Stimulated activated CD4-positive, alpha-beta T cell treated with anti-CD3 and anti-CD28 coated beads, TNF-alpha, amount 100 ng/mL, for 48 hours (primary cell): Measurements from ENCODE around the gene PEPD.

Experiments
- DNase-seq, 3 donors: peaks; one replicate each; pipeline ENCODE4 v3.0.0-alpha.2; 2020; ENCODE audit warnings: low read depth in 3 of 3

PEPD gene

DNA sequence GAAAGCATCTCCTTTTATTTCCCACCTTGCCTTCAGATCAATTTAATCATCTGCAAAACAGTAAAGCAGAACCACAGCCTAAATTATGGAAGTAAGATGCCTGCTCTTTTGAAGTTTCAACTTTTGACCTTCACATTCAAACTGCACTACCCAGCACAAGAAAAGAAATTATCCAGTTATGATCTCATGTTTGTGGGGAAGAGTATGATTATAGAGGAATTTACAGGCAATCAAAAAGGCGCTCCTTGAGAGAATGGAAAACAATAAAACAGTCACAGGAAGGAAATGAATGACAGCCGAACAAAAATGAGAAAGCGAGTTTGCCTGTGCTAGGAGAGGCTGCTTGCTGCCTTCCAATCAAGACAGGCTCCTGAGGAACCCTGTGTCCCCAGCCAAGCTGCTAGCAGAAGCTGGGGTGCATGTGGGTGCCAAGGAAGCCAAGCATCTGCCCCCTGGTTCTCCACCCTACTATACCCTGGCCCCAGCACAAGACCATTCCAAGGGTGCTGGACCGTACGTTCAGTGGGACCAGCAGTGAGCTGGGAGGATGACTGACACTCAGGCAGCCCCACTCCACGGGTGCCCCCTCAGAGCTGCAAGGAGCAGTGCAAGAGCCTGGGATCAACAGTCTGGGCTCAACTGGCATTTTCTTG lies 47.8 kb downstream of the PEPD start:
- no peak for DNase-seq

DNA sequence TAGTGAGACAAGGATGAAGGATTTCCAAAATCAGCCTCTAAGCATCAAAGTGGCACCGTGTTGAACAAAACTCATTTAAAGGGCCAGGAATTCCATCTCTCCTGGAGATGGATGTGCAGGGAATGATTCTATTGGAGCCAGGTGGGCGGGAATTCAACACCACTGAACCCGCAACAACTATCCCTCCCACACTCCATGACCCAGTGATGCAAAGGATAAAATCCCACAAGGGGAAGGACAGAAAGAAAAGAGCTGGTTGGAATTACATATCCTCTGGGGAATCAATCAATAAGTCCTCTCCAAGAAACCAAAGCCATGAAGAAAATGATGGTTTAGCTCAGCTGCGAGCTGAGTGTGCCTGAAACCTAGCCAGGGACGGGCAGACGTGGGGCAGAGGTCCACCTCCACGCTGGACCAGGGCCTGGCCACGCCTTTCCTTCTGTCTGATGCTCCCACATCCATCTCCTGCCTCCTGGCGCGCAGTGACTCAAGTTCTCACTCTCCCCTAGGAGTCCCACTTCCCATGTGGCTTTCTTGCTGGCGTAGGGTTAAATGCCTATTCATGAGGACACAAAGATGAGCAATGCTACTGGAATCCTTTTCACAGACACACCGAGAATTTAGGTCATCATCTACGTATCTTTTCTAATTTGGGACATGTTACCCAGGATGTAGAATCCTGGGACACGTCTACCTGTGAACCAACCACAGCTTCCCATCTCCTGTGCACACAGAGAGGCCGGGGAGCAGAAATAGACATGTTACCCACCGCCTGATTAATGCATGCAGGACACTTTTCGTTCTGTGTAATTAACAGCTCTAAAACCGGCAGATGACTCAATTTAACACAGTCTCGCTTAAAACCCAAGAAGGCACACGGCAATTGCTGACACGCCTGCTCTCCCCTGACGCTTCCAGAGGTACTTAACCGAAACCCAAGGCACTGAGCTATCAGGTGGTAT lies 48.6 kb downstream of the PEPD start:
- no peak for DNase-seq

DNA sequence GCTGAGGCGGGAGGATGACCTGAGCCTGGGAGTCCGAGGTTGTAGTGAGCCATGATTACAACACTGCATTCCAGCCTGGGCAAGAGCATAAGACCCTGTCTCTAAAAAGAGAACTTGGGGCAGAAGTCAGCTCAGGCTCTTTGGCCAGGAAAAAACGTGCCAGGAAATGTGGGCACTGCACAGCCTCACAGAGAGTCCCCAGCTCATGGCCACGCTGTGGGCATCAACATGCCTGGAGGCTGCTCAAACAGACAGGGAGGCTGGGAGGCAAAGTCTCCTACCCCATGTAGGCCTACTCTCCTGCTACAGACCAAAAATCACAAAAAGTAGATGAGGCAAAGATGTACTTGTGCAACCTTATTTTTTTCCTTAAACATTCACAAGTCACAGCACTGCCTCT lies 49.4 kb downstream of the PEPD start:
- no peak for DNase-seq

- DNase-seq = no peak
Observed at GRCh38 chr19:33471111-33471996, 50.2 kb downstream of the PEPD start.

DNA sequence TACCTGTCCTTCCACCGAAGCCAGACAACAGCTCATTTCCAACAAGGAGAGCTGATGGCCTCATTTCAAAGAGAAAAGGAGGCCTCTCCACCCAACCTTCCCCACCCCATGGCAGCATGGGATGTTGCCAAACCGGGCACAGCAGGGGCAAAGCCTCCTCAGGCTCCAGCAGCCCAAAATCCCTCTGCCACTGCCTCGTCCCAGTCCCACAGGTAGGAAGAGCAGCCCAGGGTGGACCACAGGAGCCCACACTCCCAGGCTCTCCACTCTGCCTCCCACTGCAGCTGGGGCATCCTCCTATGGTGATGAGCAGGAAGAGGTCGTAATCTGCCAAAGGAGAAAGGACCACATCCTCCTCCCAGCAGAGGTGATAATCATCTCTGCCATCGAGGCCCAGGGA lies 50.9 kb downstream of the PEPD start:
- DNase-seq = no peak

GRCh38 chr19:33470040-33470330 lies 51.6 kb downstream of the PEPD start:
- DNase-seq = no peak

- DNase-seq = no peak
Observed at GRCh38 chr19:33469171-33470039, 52.2 kb downstream of the PEPD start.

GRCh38 chr19:33468361-33469170 lies 53.0 kb downstream of the PEPD start:
- no peak for DNase-seq

DNA sequence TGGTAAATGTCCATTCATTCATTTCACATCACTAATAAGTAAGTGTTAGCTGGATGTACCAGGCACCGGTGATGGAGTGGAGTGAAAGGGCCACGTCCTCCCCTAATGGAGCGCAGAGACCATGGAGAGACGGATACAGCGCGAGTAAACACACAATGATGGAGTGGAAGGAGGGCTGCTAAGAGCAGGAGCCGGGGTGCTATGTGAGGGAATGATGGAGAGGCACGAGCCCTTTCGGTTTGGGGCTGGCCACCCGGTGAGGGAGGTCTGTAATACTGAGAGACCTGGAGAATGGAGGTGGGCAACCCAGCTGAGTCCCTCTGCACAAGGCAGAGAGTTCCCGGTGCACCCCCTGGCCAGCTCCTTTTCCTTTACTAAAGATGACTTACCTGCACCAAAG lies 53.7 kb downstream of the PEPD start:
- no peak for DNase-seq

DNA sequence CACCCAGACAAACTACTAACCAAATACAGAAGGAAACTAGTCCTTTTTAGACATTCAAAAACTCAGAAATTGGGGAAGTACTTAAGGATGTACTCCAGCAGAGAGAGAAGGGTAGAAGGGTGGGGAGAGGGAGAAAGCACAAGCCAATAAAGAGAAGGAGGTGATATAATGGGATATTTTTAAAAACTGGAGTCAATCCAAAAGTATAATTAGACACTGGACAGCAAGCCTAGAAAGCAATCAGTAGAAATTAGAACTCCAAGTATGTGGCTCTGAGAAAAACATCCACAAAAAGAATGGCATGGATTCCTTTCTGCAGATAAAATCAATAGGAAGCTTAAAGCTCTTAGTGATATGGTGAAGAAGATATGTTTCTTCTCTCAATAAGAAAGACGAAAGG lies 55.8 kb downstream of the PEPD start:
- no peak for DNase-seq

DNA sequence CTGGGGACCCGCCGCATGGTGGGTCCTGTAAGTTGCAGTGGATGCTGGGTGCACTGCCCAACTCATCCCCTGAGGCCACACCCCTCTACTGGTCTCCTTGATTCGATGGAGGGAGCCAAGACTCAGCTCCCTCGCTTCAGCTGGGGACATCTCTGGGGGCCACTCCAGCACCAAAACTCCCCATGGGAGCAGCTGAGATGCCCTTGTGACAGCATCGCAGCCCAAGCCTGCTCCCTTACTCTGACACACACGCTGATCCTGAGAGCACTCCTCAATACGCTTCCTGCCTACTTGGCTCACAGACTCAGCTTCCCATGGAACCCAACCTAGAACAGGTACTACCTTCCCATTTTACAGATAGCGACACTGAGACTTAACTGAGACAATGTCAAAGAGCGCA lies 56.2 kb downstream of the PEPD start:
- no peak for DNase-seq

DNA sequence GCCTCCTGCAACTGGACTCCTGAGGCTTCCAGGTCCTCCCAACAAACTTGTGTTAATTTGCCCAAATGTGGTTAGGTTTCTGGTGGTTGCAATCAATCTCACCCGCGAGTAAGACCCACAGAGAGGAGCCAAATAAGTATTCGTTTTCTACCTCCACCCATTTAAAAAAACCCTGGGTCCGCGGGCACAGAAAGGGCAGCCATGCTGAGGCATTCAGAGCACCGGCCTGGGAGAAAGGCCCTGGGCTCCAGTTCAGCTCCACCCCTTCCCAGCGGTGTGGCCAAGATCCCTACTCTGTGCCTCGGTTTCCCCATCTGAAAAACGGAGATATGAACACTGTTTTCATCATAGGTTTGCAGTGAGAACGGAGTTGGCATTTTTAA lies 56.9 kb downstream of the PEPD start:
- DNase-seq = no peak

- DNase-seq = no peak
Observed at GRCh38 chr19:33464010-33464732, 57.4 kb downstream of the PEPD start.

GRCh38 chr19:33463199-33463598 lies 58.4 kb downstream of the PEPD start:
- DNase-seq = no peak

GRCh38 chr19:33462112-33462791 lies 59.3 kb downstream of the PEPD start:
- no peak for DNase-seq

DNA sequence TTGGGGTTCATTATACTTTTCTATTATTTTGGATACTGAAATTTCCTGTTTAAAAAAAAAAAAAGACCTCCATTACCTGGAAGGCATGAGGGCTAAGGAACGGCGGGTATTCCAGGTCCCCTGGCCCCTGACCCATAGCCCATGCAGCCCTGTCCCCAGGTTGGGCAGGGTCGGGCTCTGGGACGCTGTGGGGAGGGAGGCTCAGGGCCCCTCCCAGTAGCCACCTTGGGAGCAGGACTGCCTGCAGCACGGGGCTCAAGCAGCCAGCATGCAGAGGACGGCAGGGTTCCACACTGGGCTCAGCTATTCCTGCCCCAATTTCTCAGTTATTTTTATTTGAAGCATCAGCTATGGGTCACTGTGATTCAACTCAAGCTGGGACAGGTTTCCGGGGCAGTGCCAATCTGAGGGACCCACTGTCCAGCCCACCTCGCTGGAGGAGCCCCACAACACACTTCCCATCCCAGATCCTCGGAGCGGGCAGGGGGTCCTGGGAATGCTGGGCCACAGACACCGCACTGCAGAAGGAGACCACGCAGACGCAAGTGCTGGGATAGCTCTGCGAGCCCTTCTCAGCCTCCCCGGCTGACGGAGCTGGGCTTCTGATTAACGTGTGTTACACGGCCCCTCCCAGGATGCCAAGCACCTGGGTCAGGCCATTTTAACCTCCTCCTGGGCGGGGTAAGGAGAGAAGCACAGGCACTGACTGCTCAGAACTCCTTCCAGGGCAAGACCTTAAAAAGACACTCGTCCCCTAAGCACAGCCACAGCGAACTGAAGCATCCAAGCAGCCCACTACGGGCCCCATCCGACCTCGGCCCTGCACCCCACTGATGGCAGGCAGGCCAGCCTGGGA lies 60.1 kb downstream of the PEPD start:
- DNase-seq = no peak

DNA sequence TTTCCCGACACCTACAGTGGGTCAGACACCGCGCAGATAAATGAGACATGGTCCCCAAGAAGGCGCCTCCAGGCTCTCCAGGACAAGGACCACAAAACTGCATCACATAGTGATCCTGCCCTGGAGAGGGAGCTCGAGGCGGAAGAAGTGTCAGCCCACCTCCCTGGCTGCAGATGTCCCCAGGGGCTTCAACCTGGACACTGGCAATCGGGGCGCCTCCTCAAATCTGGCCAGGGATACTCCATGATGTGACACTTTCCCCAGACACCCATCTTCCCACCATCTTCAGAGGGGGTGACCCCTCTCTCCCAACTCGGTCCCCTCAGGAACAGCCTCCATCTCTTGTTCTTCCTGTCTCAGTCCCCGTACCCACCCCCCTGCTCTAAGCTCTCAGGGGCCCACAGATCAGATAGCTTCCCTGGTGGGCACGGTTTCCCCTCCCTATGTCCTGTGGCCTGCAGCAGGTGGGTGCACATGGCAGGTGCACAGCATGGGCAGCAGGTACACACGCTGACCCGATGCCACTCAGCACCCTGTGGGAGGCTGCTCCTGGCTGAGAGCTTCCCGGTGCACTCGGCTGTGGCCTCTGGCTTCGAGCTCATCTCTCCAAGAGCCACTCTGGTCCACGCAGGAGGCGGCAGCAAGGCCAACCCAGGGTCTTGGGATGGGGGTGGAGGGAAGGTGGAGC lies 61.2 kb downstream of the PEPD start:
- no peak for DNase-seq
